GM19324 (cell line): ENCODE data around the gene PLAGL2.
"Not testable (repeated sequence)": the region's sequence is repeated elsewhere in the genome, so short reads cannot be mapped to it uniquely, and the experiment has no call there.

Experiments used
- ATAC-seq: cut with Tn5 transposase; IDR thresholded peaks from one replicate; pipeline ENCODE4 v1.9.1; 2021; ENCODE audit warnings: mild to moderate bottlenecking, moderate library complexity; ENCODE audit not compliant: unreplicated experiment, low FRiP score

PLAGL2 gene

GRCh38 chr20:32207626-32208498, at the start of gene PLAGL2, which contains the start of gene POFUT1:
TSS of gene PLAGL2 (minus strand) at chr20:32207743. CDS start at chr20:32202178, 5,565 bp downstream.
TSS of gene POFUT1 (plus strand) at chr20:32207880. CDS start at chr20:32207942, 62 bp downstream.
- ATAC-seq: peak; percentile 86

- ATAC-seq: no peak
Measured at GRCh38 chr20:32252189-32252588, 44.6 kb upstream of the PLAGL2 start.

GRCh38 chr20:32251470-32251869, 43.9 kb upstream of the PLAGL2 start:
- no peak for ATAC-seq

GRCh38 chr20:32249030-32249738, 41.6 kb upstream of the PLAGL2 start:
- ATAC-seq: no peak

- ATAC-seq: no peak
Measured at GRCh38 chr20:32248043-32248442, 40.5 kb upstream of the PLAGL2 start.

GRCh38 chr20:32246208-32246607, 38.7 kb upstream of the PLAGL2 start:
- ATAC-seq: not testable (repeated sequence)

- no peak for ATAC-seq
Measured at GRCh38 chr20:32244959-32245358, 37.4 kb upstream of the PLAGL2 start.

GRCh38 chr20:32244150-32244823, 36.7 kb upstream of the PLAGL2 start:
- no peak for ATAC-seq

GRCh38 chr20:32241807-32242206, 34.3 kb upstream of the PLAGL2 start:
- no peak for ATAC-seq

- ATAC-seq: no peak
Measured at GRCh38 chr20:32240205-32240604, 32.7 kb upstream of the PLAGL2 start.

- no peak for ATAC-seq
Measured at GRCh38 chr20:32238483-32239425, 31.2 kb upstream of the PLAGL2 start.

GRCh38 chr20:32237419-32237818, 29.9 kb upstream of the PLAGL2 start:
- no peak for ATAC-seq

GRCh38 chr20:32236819-32237218, 29.3 kb upstream of the PLAGL2 start:
- ATAC-seq: no peak

- no peak for ATAC-seq
Measured at GRCh38 chr20:32236048-32236533, 28.5 kb upstream of the PLAGL2 start.

GRCh38 chr20:32235331-32236047, 27.9 kb upstream of the PLAGL2 start:
- no peak for ATAC-seq

GRCh38 chr20:32234135-32234808, 26.7 kb upstream of the PLAGL2 start:
- no peak for ATAC-seq

GRCh38 chr20:32233286-32233685, 25.7 kb upstream of the PLAGL2 start:
- no peak for ATAC-seq

- ATAC-seq: no peak
Measured at GRCh38 chr20:32232326-32232886, 24.9 kb upstream of the PLAGL2 start.
